ENCODE results near the gene LKAAEAR1.

Gene LKAAEAR1

DNA sequence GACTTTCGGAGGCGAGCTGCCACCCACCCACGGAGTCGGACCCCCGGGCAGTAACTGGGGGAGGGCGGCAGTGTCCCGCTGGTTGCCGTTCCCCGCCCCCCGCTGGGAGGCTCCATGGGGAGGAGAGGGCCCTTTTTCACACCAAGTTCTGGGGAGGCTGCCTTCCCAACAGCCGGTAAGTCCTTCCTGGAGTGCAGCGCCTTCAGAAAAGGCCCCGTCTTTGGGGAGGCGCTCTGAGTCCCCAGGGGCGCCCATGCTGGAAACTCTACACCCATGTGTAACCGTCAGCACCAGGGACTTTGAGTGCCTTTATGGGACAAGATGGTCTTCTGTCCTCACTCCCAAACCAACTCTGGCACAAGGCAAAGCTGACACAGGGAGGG is 34.3 kb downstream of the LKAAEAR1 start:
- FAIRE-seq, result no peak

DNA sequence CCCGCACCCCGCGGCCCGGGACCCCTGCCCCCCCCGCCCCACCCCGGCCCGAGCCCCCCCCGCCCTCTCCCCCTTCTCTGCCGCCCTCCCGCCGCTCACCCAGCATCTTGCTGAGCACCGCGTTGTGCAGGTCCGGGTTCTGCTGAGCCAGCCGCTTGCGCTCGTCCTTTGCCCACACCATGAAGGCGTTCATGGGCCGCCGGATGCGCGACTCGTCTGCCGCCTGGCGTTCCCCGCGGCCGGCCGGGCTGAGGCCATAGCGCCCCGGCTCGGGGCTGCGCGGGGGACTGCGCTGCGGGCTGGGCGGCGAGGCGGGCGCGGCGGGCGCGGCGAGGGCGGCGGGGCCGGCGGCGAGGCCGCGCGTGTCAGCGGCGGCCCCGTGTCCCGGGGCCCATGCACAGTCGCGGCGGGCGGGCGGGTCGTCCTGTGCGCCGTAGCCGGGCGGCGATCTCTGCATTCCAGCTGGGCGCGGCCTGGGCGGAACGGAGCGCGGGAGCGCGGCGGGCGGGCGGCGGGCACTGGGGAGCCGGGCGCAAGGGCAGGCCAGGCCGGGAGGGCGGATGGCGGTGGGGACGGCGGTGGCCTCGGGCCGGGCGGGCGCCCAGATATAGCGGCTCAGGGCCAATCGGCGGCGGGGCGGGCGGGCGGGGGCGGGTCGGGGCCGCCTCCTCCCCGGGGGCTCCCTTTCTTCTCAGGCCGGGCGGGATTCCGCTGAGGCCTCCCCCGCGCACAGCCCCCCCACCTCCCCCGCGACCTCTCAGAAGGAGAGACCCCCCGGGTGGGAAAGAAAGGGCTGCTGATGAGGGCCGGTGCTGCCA is 34.9 kb downstream of the LKAAEAR1 start, which contains the start of gene SOX18:
Gene SOX18, minus strand, starts transcription at position 580 of the 818 bp plus-strand sequence. Its CDS starts 123 bp downstream, at position 457.
- FAIRE-seq, result no peak

DNA sequence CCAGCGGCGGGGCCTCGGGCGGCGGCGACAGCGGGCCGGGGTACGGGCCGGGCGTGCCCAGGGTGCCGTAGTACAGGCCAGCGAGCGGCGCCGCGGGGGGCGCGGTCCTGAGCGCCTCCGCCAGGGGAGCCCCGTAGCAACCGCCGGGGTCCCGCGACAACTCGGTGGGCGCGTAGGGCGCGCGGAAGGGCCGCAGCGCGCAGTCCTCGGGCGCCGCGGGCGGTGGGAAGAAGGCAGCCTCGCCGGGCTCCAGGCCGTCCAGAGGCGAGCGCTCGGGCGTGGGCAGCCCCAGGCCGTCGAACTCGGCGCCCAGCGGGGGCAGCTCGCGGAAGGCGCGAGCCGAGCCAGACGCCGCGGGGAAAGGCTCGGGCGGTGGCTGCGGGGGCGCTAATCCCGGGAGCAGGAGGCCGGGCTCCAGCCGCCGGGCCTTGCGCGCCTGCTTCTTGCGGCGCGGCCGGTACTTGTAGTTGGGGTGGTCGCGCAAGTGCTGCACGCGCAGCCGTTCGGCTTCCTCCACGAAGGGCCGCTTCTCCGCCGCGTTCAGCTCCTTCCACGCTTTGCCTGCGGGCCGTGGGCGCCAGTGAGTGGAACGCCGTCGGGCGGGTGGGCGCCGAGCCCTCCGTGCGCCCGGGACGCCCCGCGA is 35.7 kb downstream of the LKAAEAR1 start:
- no peak for FAIRE-seq

DNA sequence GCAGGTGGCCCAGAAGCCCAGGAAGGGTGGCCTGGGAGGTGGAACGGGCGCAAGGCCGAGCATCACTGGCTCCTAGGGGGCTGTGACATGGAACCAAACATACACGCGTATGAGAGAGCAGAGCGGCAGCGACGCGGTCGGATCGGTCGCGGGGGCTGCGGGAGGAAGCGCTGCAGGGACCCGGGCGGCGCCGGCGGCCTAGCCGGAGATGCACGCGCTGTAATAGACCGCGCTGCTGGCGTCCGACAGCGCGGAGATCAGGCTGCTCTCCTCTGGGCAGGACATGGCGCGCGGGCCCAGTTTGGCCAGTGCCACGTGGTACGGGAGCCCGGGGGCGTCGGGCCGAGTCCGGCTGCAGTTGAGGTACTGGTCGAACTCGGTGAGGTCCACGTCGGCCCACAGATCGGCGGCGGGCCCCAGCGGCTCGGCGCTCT is 36.2 kb downstream of the LKAAEAR1 start:
- FAIRE-seq, result no peak

DNA sequence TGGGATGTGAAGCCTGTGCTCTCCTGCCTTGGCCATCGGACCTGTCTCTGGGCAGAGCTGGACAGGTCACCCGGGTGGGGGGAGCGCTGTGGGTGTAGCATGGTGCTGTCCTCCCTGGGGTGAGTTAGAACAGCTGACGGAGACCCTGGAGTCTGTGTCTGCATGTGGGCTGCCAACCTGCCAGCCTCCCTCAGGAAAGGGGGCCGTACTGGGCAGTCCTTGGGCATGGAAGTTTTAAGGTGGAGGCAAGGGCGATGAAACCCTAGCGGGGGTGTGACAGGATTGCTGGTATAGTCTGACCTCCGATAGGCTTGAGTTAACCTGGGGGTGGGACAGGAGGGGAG is 37.2 kb downstream of the LKAAEAR1 start:
- no peak for FAIRE-seq

DNA sequence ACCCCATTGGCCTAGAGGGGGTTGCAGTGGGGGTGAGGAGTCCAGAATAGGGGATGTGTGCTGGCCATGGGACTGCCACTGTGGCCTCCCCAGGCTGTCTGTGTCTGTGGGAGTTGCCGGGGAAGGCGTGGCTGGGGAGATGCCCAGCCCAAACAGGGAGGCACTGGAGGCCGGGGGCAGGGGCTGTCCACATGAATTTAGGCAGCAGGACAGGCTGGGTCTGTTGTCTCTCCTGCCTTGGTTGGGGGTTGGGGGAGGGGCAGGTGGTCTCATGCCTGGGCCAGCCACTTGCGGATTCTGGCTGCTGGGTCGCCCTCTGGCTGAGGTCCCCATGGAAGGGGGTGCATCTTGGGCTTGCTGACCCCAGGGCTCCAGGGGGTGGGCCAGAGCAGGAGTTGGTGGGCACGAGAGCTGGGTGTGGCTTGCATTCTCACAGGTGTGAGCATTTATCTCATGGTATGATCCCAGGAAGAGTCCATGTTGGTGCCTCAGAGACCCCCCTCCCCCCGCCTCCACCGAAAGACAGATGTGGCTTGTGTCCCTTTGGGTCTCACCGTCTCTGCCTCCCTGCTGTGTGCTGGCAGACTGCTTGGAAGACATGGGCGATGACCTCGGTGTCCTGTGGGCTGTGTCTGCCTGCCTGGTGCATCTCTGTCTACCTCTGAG is 38.7 kb downstream of the LKAAEAR1 start:
- FAIRE-seq, result no peak

DNA sequence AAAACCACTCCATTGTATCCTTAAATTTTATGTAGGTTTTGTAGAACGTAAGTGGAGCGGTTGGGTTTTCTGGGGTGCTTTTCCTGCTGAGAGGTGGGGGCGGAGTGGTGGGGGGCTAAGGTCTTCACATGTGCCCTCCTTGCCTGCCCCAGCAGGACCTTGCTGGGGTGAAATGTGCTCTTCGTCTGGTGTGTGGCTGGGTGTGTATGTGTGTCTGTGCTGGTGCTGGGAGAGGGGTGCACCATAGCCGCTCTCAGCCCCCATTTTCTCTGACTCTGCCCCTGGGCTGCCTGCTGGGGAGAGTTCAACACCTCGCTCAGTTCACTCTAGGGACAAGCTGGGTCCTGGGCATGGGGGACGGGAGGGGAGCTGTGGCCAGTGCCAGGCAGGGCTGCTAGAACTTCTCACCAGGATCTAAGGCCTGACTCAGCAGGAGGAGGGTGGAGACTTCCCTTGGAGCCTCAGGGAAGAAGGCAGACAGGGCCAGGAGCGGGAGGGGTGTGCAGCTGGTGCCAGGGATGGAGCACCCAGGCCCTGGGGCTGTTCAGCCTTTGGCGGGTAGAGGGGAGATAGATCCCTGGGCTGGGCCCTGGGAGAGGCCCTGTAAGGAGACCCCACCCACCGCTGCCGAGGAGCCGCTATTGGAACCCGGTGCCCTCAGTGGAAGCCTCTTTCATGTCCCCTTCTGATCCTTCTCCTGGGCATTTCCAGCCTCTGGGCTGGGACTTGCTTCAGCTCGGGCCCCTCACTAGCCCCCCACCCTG is 39.5 kb downstream of the LKAAEAR1 start:
- FAIRE-seq, result no peak

DNA sequence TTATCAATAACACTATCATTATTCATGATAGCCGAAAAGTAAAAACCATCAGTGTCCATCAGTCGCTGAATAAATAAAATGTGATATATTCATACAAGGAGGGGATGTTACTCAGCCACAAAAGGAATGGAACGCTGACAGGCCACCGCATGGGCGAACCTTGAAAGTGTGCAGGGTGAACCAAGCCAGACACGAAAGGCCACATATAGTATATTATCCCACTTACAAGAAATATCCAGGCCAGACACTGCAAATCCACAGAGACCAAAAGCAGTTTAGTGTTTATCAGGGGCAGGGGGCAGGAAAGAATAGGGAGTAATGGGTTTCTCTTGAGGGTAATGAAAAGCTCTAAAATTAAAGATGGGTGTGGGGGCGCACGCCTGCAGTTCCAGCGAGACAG is 40.4 kb downstream of the LKAAEAR1 start:
- no peak for FAIRE-seq

DNA sequence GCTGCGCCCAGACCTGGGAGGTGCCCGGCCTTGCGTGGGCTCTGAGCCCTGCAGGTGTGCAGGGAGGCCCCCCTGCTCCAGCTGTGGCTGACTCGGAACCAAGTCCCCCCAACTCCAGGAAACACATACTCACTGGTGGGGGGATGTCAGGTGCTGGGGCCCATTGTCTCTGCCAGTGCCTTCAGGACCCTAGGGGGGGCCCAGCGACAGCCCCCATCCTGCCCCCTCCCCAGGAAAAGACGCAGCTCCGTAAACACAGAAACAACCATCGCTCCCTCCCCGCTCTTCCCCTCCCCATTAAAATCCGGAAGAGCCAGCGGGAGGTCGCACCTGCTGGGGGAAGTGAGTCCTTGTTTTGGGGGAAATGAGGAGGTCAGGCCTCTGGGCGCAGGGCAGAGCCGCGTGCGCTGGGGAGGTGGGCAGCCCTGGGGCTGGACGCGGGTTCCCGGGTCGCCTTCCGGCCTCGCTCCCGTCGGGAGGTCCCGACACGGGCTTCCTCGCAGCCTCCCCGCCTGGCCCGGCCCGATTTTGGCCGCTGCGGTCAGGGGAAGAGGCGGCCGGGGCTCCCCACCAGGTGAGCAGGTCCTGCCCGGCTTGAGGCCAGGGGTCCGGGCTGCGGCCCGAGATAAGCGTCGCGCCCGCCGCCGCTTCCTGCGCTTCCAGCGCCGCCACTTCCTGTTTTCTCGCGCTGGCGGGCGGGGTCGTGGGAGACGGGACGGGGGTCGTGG is 42.0 kb downstream of the LKAAEAR1 start:
- FAIRE-seq, result no peak

DNA sequence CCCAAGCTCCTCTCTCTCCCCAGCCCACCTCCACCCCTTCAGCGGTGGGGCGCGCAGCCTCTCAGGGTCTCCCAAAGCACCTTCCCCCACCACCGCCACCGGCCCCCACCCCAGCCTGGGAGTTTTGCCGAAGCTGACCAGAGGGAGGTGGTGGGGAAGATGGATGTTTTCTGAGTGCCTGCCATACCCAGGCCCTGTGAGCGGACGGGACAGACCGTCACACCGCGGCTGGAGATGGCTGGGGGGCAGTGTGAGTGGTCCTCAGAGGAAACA is 42.5 kb downstream of the LKAAEAR1 start:
- FAIRE-seq, result no peak

DNA sequence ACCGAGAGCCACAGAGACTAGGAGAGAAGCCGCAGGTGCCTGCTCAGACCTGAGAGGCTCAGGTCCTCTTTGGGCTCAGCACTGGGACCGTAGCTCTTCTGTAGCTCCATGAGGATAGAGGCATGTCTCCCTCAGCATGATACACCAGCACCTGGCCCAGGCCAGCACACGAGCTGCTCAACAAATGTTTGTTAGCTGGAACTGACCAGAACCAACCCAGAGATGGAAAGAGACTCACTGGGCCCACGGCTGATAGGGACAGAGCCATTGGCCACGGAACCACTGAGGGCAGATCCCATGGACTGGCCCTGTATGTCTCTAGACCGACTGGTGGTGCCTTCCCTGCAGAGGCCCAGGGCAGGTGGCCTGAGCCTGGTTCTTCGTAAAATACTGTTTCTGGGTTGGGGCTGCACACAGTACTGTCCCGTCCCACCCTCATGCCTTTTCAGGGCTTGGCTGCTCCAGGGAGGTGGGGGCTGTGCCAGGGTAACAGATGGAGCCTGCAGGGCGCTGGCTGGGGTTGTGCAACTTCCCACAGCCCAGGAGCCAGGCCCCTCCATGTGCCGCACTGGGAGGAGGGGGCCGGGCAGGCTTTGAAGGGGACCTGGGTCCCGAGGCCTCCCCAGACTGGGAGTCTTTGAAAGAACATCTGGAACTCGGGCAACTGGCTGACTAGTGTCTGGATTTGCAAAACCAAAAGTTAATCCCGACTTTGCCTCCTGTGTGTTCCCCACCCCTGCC is 43.0 kb downstream of the LKAAEAR1 start:
- no peak for FAIRE-seq

DNA sequence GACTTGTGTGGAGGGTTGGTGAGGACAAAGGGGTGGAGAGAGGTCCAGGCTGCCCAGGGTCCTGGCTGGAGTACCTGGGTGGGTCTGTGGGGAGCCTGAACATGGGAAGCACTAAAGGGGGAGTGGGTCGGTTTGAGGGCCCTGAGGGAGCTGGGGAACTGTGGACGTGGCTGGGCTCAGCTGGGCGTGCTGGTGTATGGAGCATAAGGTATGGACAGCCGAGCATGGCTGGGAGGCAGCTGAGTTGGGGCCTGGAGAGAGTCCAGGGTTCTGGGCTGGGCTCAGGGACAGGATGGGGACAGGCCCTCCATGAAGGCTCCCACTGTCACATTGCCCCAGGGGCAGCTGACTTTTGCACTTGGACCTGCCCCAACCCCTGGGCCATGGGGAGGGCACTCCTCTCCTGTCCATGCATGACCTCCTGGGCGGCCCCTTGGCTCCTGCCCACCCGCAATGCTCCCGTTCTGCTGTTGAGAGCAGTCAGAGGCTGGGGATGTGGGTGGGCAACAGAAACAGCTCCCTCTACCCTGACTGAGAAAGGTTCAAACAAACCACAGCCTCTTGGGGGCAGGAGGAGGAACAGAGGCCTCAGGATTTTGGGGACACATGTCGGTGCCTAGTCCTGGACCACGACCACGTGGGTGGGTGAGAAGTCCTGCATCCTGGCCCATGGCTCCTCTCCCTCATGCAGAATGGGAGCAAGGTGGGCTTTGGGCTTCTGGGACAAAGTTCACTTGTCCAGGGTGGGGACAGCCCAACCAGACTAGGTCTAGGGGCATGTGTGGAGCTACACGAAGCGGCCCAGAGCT is 43.8 kb downstream of the LKAAEAR1 start:
- FAIRE-seq, result no peak

DNA sequence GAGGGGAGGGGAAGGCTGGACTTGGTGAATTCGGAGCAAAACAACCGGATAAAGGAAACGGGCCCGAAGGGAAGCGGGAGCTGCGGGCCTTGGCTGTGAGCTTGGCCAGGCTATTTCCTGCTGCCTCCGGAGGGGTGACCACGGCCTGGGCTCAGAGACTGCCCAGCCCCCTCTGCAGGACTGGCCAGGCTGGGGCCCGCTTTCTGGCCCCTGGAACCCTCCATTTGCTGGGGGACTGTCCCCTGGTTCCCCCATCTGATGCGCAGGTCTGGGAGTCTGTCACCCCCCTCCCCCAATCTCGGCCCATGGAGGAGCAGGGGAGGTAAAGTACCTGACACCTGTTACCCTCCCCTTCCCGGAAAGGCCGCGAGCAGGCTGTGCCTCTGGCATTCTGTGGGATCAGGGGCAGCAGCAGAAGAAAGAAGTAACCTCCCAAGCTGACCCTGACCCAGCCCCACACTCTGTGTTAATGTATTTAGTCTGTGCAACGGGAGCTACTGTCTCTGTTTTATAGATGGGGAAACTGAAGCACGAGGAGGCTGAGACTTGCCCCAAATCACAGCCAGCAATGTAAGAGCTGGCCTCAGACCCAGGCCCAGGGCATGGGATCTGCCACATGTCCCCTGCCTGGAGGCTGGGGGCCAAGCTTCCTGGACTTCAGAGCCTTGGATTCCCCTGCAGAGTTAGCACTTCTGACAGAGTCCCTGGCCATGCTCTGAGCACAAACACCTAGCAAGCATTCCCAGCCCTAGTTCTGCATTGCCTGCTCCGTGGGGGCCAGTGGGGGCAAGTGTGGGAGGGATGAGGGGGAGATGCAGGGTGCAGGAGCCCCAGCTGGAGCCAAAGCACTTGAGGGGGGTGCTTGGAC is 44.7 kb downstream of the LKAAEAR1 start:
- no peak for FAIRE-seq

DNA sequence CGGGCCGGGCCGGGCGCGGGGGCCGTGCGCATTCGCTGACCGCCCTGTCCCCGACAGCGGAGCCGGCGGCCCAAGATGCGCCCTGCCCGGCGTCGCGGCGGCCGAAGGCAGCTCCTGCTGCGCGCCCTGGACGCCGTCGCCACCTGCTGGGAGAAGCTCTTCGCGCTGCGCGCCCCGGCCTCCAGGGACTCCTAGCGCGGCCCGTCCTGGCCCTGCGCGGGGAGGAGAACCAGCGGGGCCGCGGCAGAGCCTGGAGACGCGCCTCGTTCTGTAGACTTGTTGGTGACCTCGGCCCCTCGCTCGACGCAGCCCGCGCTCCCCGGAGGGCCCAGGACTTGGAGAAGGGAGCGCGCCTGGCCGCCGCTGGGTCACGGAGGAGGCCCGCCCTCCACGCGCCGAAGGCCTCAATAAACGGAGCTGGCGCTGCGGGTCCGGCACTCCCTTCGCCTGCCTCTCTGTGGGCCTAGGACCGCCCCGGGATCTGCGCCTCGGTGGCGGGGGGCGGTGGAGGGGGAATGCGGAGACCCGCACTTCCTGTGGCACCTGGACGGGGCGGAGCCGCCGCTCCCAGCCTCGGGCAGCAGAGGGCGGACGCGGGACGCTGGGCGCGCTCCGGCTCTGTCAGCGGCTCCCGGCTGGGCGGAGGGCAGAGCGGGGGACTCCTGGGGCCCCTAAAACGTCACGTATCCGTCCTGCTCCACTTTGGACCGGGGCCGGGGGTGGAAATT is 45.5 kb downstream of the LKAAEAR1 start:
- no peak for FAIRE-seq

DNA sequence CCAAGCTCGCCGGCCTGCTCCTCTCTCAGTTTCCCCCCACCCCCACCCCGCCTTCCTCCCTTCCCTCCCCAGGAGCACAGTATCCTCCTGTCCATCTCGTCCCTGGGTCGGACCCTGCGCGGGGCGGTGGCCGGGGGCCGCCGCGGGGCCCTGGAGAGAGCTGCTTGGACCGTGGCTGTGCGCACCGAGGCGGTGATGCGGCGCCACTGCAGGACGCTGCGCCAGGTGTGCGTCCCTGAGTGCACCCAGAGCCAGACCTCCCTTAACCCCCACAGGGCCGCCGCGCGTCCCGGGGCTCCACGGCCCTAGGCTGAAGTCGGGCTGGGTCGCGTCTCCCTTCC is 46.0 kb downstream of the LKAAEAR1 start:
- no peak for FAIRE-seq

DNA sequence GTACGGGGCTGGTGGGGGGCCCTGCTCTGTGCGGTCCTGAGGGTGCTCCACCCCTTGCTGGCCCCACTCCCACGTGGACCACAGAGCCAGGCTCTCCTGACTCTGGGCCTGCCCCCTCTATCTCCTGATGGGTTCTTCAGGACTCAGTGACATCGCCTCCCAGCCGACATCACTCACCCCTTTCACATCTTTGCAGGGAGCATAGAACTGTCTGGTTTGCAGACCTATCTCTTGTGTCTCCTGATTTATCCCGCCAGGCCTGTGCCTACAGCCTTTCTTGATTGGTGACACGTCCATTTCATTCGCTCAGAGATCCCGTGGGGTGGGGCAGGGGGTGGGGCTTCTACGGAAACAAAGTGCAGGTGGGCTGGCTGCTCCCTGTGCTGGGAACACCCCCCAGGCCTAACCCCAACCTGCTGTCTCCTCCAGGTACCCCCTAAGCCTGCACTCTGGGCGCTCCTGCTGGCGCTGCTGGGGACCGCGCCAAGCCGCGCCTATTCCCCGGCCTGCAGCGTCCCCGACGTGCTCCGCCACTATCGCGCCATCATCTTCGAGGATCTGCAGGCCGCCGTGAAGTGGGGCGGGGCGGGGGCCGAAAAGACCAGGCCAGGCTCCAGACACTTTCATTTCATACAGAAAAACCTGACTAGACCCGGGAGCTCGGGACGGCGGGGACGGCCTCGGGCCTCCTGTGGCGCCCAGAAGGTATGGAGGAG is 46.5 kb downstream of the LKAAEAR1 start:
- FAIRE-seq, result no peak

DNA sequence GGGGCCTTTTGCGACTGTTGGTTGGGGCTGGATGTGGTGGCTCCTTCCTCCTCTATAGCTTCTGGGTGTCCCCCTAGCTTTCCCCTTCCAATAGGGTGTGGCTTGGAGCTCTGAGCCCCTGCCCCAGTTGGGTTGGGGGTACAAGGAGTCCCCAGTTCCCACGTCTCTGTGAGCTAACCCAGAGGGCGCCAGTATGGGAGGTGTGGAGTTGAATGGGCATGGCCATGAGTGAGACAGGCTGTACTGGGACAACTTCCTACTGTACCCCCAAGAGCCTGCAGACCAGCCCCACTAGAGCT is 47.0 kb downstream of the LKAAEAR1 start:
- FAIRE-seq, result no peak

DNA sequence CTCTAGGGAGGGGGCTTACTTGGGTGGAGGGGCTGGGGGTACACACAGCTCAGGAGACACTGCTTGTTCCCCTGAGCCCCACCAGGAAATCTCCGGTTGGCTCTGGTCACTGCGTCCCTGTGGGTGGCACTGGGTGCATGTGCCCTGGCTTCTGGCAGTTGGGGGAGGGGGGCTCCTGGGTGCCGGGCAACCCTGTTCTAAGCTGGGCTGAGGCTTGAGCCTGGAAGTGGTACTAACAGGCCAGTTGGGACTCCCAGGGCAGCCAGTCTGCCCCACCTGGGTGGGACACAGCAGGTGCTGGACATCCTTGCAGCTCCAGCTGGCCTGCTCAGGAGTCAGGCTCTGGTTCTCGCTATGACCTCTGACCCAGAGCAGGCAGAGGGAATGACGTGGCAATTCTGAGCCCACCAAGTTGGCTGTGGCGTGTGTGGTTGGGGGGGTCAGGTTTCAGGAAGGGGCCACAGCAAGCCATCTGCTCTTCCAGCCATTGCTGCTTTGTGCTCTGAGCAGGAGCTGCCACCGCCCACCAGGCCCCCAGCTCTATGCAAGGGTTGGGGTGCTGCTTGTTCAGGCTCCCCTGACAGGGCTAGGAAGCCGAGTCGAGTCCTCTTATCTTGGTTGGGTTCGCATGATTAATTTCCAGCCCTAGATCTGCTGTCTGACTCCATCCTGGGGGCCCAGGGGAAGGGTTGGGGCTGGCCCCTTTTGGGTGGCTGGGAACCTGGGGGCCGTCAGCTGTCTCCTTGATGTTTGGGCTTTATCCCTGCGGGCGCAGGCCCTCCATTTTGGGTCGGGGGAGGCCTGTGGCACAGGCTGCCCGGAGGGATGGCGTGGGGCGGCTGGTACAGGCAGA is 47.6 kb downstream of the LKAAEAR1 start:
- FAIRE-seq, result no peak
